Naive thymus-derived CD4-positive, alpha-beta T cell (primary cell): ENCODE measurements around the gene DIRAS2. TPM values are rescaled to one million over a fixed set of nuclear protein-coding genes. Genes with fewer than 3 reads are reported as not detected.

ENCODE experiments used
- ATAC-seq: fragments of 150-1000 bp; cut with Tn5 transposase; 2 replicates; pipeline ENCODE4 v1.10.0; 2021; ENCODE audit warnings: mild to moderate bottlenecking, moderate library complexity
- CTCF ChIA-PET: fragments of 350-600 bp; sonication (Branson Sonifier 250); formaldehyde crosslinking; loops from one replicate; lab custom pipeline; 2021; ENCODE audit warnings: antibody characterized with exemption; lab: Charles Lee
- POLR2A ChIA-PET: fragments of 350-600 bp; sonication (Branson Sonifier 250); formaldehyde crosslinking; loops from one replicate; lab custom pipeline; 2021; ENCODE audit warnings: antibody characterized with exemption, inconsistent platforms; lab: Charles Lee
- DNase-seq, 9 donors: peaks; one replicate each; pipeline versions ENCODE4 v3.0.0 to v3.0.0-alpha.2; 2020 to 2022; ENCODE audit warnings: mixed read lengths in 1 of 9
- H3K27ac ChIP-seq: one replicate; pipeline ENCODE4 v1.7.0; 2013; ENCODE audit warnings: mild to moderate bottlenecking, low read depth, low read length, moderate library complexity
- H3K27me3 ChIP-seq, 2 donors: one replicate each; pipeline ENCODE4 v1.7.0; 2013; ENCODE audit warnings: low read length in 2 of 2, mild to moderate bottlenecking in 2 of 2, moderate library complexity in 2 of 2; ENCODE audit not compliant: control insufficient read depth in 2 of 2, insufficient read depth in 2 of 2
- H3K36me3 ChIP-seq, 3 experiments: 1 replicate in 2 of 3; 2 replicates in 1 of 3; pipeline ENCODE4 v1.7.0; 2013; ENCODE audit warnings: low read length in 3 of 3, mild to moderate bottlenecking in 3 of 3, moderate library complexity in 1 of 3; ENCODE audit not compliant: insufficient read depth in 3 of 3, control insufficient read depth in 2 of 3
- H3K4me1 ChIP-seq, 2 donors: one replicate each; pipeline ENCODE4 v1.7.0; 2013; ENCODE audit warnings: low read length in 2 of 2, mild to moderate bottlenecking in 2 of 2, moderate library complexity in 1 of 2; ENCODE audit not compliant: control insufficient read depth in 2 of 2, insufficient read depth in 2 of 2
- H3K4me3 ChIP-seq: 2 replicates; pipeline ENCODE4 v1.7.0; 2013; ENCODE audit warnings: mild to moderate bottlenecking, low read length
- H3K9me3 ChIP-seq, 3 experiments: 1 replicate in 2 of 3; 2 replicates in 1 of 3; pipeline ENCODE4 v1.7.0; 2013; ENCODE audit warnings: low read length in 3 of 3; ENCODE audit not compliant: control insufficient read depth in 2 of 3
- H3K27ac Mint-ChIP-seq, 9 donors: one replicate each; pipeline ENCODE4 v1.8.0; 2020 to 2022; ENCODE audit warnings: mixed read lengths in 9 of 9, mild to moderate bottlenecking in 8 of 9, moderate library complexity in 5 of 9, inconsistent platforms in 2 of 9
- H3K27me3 Mint-ChIP-seq, 5 donors: one replicate each; pipeline ENCODE4 v1.8.0; 2021 to 2022; ENCODE audit warnings: mixed read lengths in 5 of 5, mild to moderate bottlenecking in 1 of 5
- H3K36me3 Mint-ChIP-seq, 5 donors: one replicate each; pipeline ENCODE4 v1.8.0; 2020 to 2022; ENCODE audit warnings: mixed read lengths in 5 of 5, mild to moderate bottlenecking in 3 of 5, inconsistent platforms in 1 of 5
- H3K4me1 Mint-ChIP-seq, 7 donors: one replicate each; pipeline ENCODE4 v1.8.0; 2020 to 2022; ENCODE audit warnings: mixed read lengths in 7 of 7, mild to moderate bottlenecking in 3 of 7, inconsistent platforms in 1 of 7
- H3K4me3 Mint-ChIP-seq, 10 donors: one replicate each; pipeline ENCODE4 v1.8.0; 2020 to 2022; ENCODE audit warnings: mild to moderate bottlenecking in 10 of 10, mixed read lengths in 10 of 10, moderate library complexity in 6 of 10, inconsistent platforms in 2 of 10
- H3K9me3 Mint-ChIP-seq, 11 donors: one replicate each; pipeline ENCODE4 v1.8.0; 2020 to 2022; ENCODE audit warnings: mixed read lengths in 11 of 11, mild to moderate bottlenecking in 4 of 11, inconsistent platforms in 1 of 11, moderate library complexity in 1 of 11
- intact Hi-C, 2 donors: fragments of 100-400 bp; cut with micrococcal nuclease; formaldehyde crosslinking; loops; one replicate each; pipeline ENCODE4 v1.15.1; 2023
- polyA plus RNA-seq, 2 donors: library from polyadenylated mRNA; unstranded; fragments of 300-500 nt; fragmentation: Illumina TruSeq; gene quantifications; one replicate each; pipeline ENCODE4 v1.2.3, GENCODE V29; 2021
- total RNA-seq, 6 experiments: library from RNA in 5 of 6; stranded (reverse) in 5 of 6; gene quantifications; 1 replicate in 5 of 6; 2 replicates in 1 of 6; pipeline ENCODE4 v1.2.3 and lab custom pipeline; 2021 to 2026

The DIRAS2 gene
- total RNA-seq (not detected), polyA plus RNA-seq (not detected), total RNA-seq (lab: John Stamatoyannopoulos, UW) (not detected)

- Histone ChIP-seq H3K27me3 (peaks cover 0 to 19% of the 10 kb centered on the region in 2 donors), H3K4me1 (no peaks in the 10 kb centered on the region), H3K27ac (no peak within 1 kb of the TSS), H3K9me3 (no peaks in the 10 kb centered on the region), H3K4me3 (no peak within 1 kb of the TSS), H3K36me3 (no peaks in the 10 kb centered on the region)
- Mint-ChIP-seq H3K36me3 (peaks cover 0 to 3% (median 0%) of the 10 kb centered on the region in 5 donors), H3K27ac (no peak within 1 kb of the TSS), H3K27me3 (peaks cover 61 to 90% (median 68%) of the 10 kb centered on the region in 5 donors), H3K9me3 (peaks cover 0 to 2% (median 0%) of the 10 kb centered on the region in 11 donors), H3K4me3 (peak within 1 kb of the TSS; percentile 44 to 80 (median 75)), H3K4me1 (peaks cover 0 to 14% (median 4%) of the 10 kb centered on the region in 7 donors)
- ChIA-PET CTCF (no interaction called here), POLR2A (no interaction called here)
- no peak for ATAC-seq
- intact Hi-C loops: no loop called here
- DNase-seq: peak in 1 of 9 donors; percentile 1
Observed at GRCh38 chr9:90642570-90643539, at the start of gene DIRAS2. Gene DIRAS2, minus strand, starts transcription at chr9:90642824. Its CDS starts 28,997 bp downstream, at chr9:90613827.

GRCh38 chr9:90684736-90685135 lies 42.1 kb upstream of the DIRAS2 start:
- Mint-ChIP-seq H3K9me3 (peaks cover 0 to 11% (median 6%) of the 10 kb centered on the region in 11 donors), H3K27me3 (peaks cover 6 to 41% (median 11%) of the 10 kb centered on the region in 5 donors), H3K4me3 (no peak overlapping the region), H3K36me3 (peaks cover 0 to 5% (median 0%) of the 10 kb centered on the region in 5 donors), H3K27ac (no peak overlapping the region), H3K4me1 (no peaks in the 10 kb centered on the region)
- Histone ChIP-seq H3K27me3 (no peaks in the 10 kb centered on the region), H3K4me3 (no peak overlapping the region), H3K36me3 (no peaks in the 10 kb centered on the region), H3K9me3 (no peaks in the 10 kb centered on the region), H3K27ac (no peak overlapping the region), H3K4me1 (no peaks in the 10 kb centered on the region)
- intact Hi-C loops: no loop called here
- CTCF ChIA-PET: no interaction called here
- DNase-seq (no peak), ATAC-seq (no peak)
- POLR2A ChIA-PET: no interaction called here

GRCh38 chr9:90684106-90684505 lies 41.5 kb upstream of the DIRAS2 start:
- H3K27ac ChIP-seq: no peak overlapping the region
- DNase-seq (no peak), ATAC-seq (no peak)
- Mint-ChIP-seq H3K36me3 (peaks cover 0 to 5% (median 0%) of the 10 kb centered on the region in 5 donors), H3K4me3 (no peak overlapping the region), H3K27ac (no peak overlapping the region), H3K27me3 (peaks cover 8 to 41% (median 11%) of the 10 kb centered on the region in 5 donors), H3K9me3 (peaks cover 0 to 11% (median 4%) of the 10 kb centered on the region in 11 donors), H3K4me1 (no peaks in the 10 kb centered on the region)
- H3K4me1 ChIP-seq: no peaks in the 10 kb centered on the region
- H3K27me3 ChIP-seq: no peaks in the 10 kb centered on the region
- ChIA-PET CTCF (no interaction called here), POLR2A (no interaction called here)
- no peaks in the 10 kb centered on the region for H3K36me3 ChIP-seq
- no peak overlapping the region for H3K4me3 ChIP-seq
- H3K9me3 ChIP-seq: no peaks in the 10 kb centered on the region
- intact Hi-C loops: no loop called here

GRCh38 chr9:90680534-90680933 lies 37.9 kb upstream of the DIRAS2 start:
- Histone ChIP-seq H3K9me3 (no peaks in the 10 kb centered on the region), H3K27me3 (no peaks in the 10 kb centered on the region), H3K36me3 (no peaks in the 10 kb centered on the region), H3K4me1 (no peaks in the 10 kb centered on the region), H3K27ac (no peak overlapping the region), H3K4me3 (no peak overlapping the region)
- ATAC-seq: no peak
- intact Hi-C loops: no loop called here
- Mint-ChIP-seq H3K27me3 (peaks cover 6 to 24% (median 11%) of the 10 kb centered on the region in 5 donors), H3K4me1 (no peaks in the 10 kb centered on the region), H3K27ac (no peak overlapping the region), H3K36me3 (no peaks in the 10 kb centered on the region), H3K4me3 (no peak overlapping the region), H3K9me3 (peaks cover 0 to 2% (median 0%) of the 10 kb centered on the region in 11 donors)
- ChIA-PET CTCF (no interaction called here), POLR2A (no interaction called here)
- DNase-seq: no peak

GRCh38 chr9:90665072-90665471 lies 22.4 kb upstream of the DIRAS2 start:
- no peak overlapping the region for H3K27ac Mint-ChIP-seq
- no peak overlapping the region for H3K27ac ChIP-seq
- peaks cover 0 to 42% (median 7%) of the 10 kb centered on the region in 11 donors for H3K9me3 Mint-ChIP-seq
- no peak overlapping the region for H3K4me3 ChIP-seq
- no peaks in the 10 kb centered on the region for H3K9me3 ChIP-seq
- DNase-seq (no peak), ATAC-seq (no peak)
- no peak overlapping the region for H3K4me3 Mint-ChIP-seq
- H3K27me3 ChIP-seq: peaks cover 0 to 4% of the 10 kb centered on the region in 2 donors
- H3K4me1 Mint-ChIP-seq: no peaks in the 10 kb centered on the region
- peaks cover 32 to 62% (median 43%) of the 10 kb centered on the region in 5 donors for H3K27me3 Mint-ChIP-seq
- intact Hi-C loops: no loop called here
- no peaks in the 10 kb centered on the region for H3K36me3 ChIP-seq
- ChIA-PET CTCF (no interaction called here), POLR2A (no interaction called here)
- no peaks in the 10 kb centered on the region for H3K4me1 ChIP-seq
- peaks cover 0 to 3% (median 0%) of the 10 kb centered on the region in 5 donors for H3K36me3 Mint-ChIP-seq

- no peak overlapping the region for H3K4me3 Mint-ChIP-seq
- ChIA-PET CTCF (no interaction called here), POLR2A (no interaction called here)
- H3K4me3 ChIP-seq: no peak overlapping the region
- H3K4me1 Mint-ChIP-seq: no peaks in the 10 kb centered on the region
- H3K27ac Mint-ChIP-seq: no peak overlapping the region
- intact Hi-C loops: no loop called here
- H3K36me3 Mint-ChIP-seq: no peaks in the 10 kb centered on the region
- peaks cover 27 to 36% (median 31%) of the 10 kb centered on the region in 5 donors for H3K27me3 Mint-ChIP-seq
- H3K27me3 ChIP-seq: no peaks in the 10 kb centered on the region
- no peaks in the 10 kb centered on the region for H3K4me1 ChIP-seq
- DNase-seq (no peak), ATAC-seq (no peak)
- peaks cover 0 to 34% (median 8%) of the 10 kb centered on the region in 11 donors for H3K9me3 Mint-ChIP-seq
- no peak overlapping the region for H3K27ac ChIP-seq
- H3K36me3 ChIP-seq: no peaks in the 10 kb centered on the region
- no peaks in the 10 kb centered on the region for H3K9me3 ChIP-seq
Observed at GRCh38 chr9:90659650-90660364, 17.2 kb upstream of the DIRAS2 start.
